ENCODE results near the gene MT1B.
"Not testable (repeated sequence)": the region's sequence is repeated elsewhere in the genome, so short reads cannot be mapped to it uniquely, and the experiment has no call there.

Gene MT1B

DNA sequence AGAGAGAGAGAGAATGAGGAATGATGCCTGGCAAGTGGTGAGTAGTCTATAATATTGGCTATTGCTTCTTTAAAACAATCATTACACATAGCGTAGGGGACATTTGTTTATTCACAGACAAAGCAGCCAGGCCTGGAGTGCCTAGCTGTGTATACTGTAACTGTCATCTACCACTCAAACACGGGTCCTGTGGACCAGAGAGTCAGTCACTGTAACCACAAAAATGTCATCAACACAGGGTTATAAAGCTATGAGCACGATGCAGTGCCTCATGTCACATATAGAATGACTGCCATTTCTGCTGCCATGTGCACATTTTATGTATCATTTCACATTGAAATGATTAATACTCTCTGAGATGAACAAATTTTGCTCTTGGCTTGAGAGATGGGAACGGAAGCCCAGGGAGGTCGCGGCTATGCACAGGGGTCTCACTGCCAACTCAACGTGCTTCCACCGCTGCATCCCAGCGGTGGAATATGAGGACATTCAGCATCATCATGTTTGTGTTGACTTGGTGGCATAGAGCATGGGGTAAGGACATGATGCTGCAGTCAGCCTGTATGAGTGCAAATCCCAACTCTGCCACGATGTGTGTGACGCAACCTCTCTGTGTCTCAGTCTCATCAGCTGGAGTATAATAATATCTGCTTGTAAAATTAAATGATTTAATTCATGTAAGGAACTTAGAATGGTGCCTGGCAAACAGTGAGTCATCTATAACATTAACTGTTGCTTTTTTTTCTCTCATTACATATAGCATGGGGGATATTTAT lies 21.3 kb downstream of the MT1B start:
- Histone ChIP-seq H3K4ac (ENCODE audit: low read depth, low read length) (no peak overlapping the region), H3K4me1 (ENCODE audit: control insufficient read depth, low read depth, low read length) (no peaks in the 10 kb centered on the region), H3K27me3 (ENCODE audit: insufficient read depth, low read length, poor library complexity) (peaks cover 31% of the 10 kb centered on the region), H2BK15ac (replicated peaks; ENCODE audit: low read depth) (no peak overlapping the region), H2BK5ac (ENCODE audit: low read length) (no peak overlapping the region), H3K79me2 (ENCODE audit: control insufficient read depth, insufficient read depth, low read length) (no peaks in the 10 kb centered on the region), H2AK5ac (ENCODE audit: low read length) (no peak overlapping the region), H4K8ac (ENCODE audit: low read depth, low read length) (no peak overlapping the region), H3K56ac (ENCODE audit: low read length) (no peak overlapping the region), H3K36me3 (ENCODE audit: control insufficient read depth, insufficient read depth, low read length) (no peaks in the 10 kb centered on the region), H3K23ac (ENCODE audit: low read length) (no peak overlapping the region), H3K4me3 (ENCODE audit: low read length) (no peak overlapping the region), H3K18ac (ENCODE audit: low read length) (no peak overlapping the region), H4K5ac (ENCODE audit: low read length) (no peak overlapping the region), H3K4me2 (ENCODE audit: low read length) (no peak overlapping the region), H2BK120ac (ENCODE audit: low read depth, low read length) (no peak overlapping the region), H3K79me1 (ENCODE audit: low read length) (no peaks in the 10 kb centered on the region), H3K27ac (ENCODE audit: low read depth, low read length) (no peak overlapping the region), H3K9ac (ENCODE audit: low read length) (no peak overlapping the region)
- DNase-seq, result no peak
- no CpG with 5 or more reads among the region's 11 CpGs for WGBS (ENCODE audit: extremely low coverage, insufficient coverage, low lambda C conversion rate)

GRCh38 chr16:56673921-56674320 lies 22.2 kb downstream of the MT1B start:
- no peak overlapping the region for H3K9ac ChIP-seq (ENCODE audit: low read length)
- H3K23ac ChIP-seq (ENCODE audit: low read length), result no peak overlapping the region
- H3K27ac ChIP-seq (ENCODE audit: low read depth, low read length), result no peak overlapping the region
- H2BK15ac ChIP-seq (replicated peaks; ENCODE audit: low read depth), result no peak overlapping the region
- peak; percentile 63 for DNase-seq
- no peaks in the 10 kb centered on the region for H3K4me1 ChIP-seq (ENCODE audit: control insufficient read depth, low read depth, low read length)
- H3K27me3 ChIP-seq (ENCODE audit: insufficient read depth, low read length, poor library complexity), result peaks cover 21% of the 10 kb centered on the region
- no peaks in the 10 kb centered on the region for H3K79me1 ChIP-seq (ENCODE audit: low read length)
- H3K56ac ChIP-seq (ENCODE audit: low read length), result no peak overlapping the region
- no peak overlapping the region for H3K4me3 ChIP-seq (ENCODE audit: low read length)
- no peak overlapping the region for H2BK5ac ChIP-seq (ENCODE audit: low read length)
- H3K79me2 ChIP-seq (ENCODE audit: control insufficient read depth, insufficient read depth, low read length), result no peaks in the 10 kb centered on the region
- no peak overlapping the region for H3K4me2 ChIP-seq (ENCODE audit: low read length)
- whole genome bisulfite sequencing (ENCODE audit: extremely low coverage, insufficient coverage, low lambda C conversion rate), result no CpG with 5 or more reads among the region's 12 CpGs
- no peak overlapping the region for H3K4ac ChIP-seq (ENCODE audit: low read depth, low read length)
- H3K18ac ChIP-seq (ENCODE audit: low read length), result no peak overlapping the region
- no peak overlapping the region for H4K8ac ChIP-seq (ENCODE audit: low read depth, low read length)
- H2BK120ac ChIP-seq (ENCODE audit: low read depth, low read length), result no peak overlapping the region
- H3K36me3 ChIP-seq (ENCODE audit: control insufficient read depth, insufficient read depth, low read length), result no peaks in the 10 kb centered on the region
- H2AK5ac ChIP-seq (ENCODE audit: low read length), result no peak overlapping the region
- no peak overlapping the region for H4K5ac ChIP-seq (ENCODE audit: low read length)

DNA sequence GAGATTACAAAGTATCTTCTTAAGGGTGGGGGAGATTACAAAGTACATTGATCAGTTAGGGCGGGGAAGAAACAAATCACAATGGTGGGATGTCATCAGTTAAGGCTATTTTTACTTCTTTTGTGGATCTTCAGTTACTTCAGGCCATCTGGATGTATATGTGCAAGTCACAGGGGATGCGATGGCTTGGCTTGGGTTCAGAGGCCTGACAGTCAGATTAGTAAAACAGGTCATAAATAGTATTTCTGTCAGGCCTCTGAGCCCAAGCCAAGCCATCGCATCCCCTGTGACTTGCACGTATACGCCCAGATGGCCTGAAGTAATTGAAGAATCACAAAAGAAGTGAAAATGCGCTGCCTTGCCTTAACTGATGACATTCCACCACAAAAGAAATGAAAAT lies 22.9 kb downstream of the MT1B start:
- H3K56ac ChIP-seq (ENCODE audit: low read length); H2BK120ac ChIP-seq (ENCODE audit: low read depth, low read length); H3K4me2 ChIP-seq (ENCODE audit: low read length); H3K79me1 ChIP-seq (ENCODE audit: low read length); H3K4ac ChIP-seq (ENCODE audit: low read depth, low read length); H3K27ac ChIP-seq (ENCODE audit: low read depth, low read length); H3K79me2 ChIP-seq (ENCODE audit: control insufficient read depth, insufficient read depth, low read length); DNase-seq; H3K4me3 ChIP-seq (ENCODE audit: low read length); H4K8ac ChIP-seq (ENCODE audit: low read depth, low read length); H4K5ac ChIP-seq (ENCODE audit: low read length); H2BK15ac ChIP-seq (replicated peaks; ENCODE audit: low read depth); H2AK5ac ChIP-seq (ENCODE audit: low read length); H3K4me1 ChIP-seq (ENCODE audit: control insufficient read depth, low read depth, low read length); H3K9ac ChIP-seq (ENCODE audit: low read length); H2BK5ac ChIP-seq (ENCODE audit: low read length); H3K23ac ChIP-seq (ENCODE audit: low read length); H3K18ac ChIP-seq (ENCODE audit: low read length); H3K36me3 ChIP-seq (ENCODE audit: control insufficient read depth, insufficient read depth, low read length): not testable (repeated sequence)
- WGBS (ENCODE audit: extremely low coverage, insufficient coverage, low lambda C conversion rate), result no CpG with 5 or more reads among the region's 6 CpGs
- peaks cover 15% of the 10 kb centered on the region for H3K27me3 ChIP-seq (ENCODE audit: insufficient read depth, low read length, poor library complexity)

DNA sequence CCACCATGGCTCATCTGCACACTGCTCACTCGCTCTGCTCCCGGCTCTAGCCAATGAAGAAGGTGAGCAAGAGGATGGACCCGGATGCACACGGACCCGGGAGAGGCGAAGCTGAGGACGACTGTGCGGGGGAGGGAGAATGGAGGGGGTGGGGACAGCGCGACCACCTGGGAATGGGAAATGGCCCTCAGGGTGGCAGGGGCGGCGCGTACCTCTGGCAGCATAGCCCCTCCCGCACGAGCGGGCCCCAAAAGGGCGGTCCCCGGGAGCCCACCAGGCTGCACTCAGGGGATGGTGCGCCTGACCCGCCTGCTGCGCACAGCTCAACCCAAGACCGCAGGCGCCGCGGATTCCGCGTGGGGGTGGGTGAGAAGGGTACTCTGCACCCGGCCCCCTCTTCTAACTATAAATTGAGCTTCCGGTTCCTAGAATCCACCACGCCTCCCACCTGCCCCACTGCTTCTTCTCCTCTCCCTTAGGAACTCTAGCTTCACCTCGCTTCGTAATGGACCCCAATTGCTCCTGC lies 24.1 kb downstream of the MT1B start:
- Histone ChIP-seq H2BK5ac (ENCODE audit: low read length) (no peak overlapping the region), H3K23ac (ENCODE audit: low read length) (no peak overlapping the region), H3K79me1 (ENCODE audit: low read length) (no peaks in the 10 kb centered on the region), H3K27me3 (ENCODE audit: insufficient read depth, low read length, poor library complexity) (peaks cover 4% of the 10 kb centered on the region), H3K79me2 (ENCODE audit: control insufficient read depth, insufficient read depth, low read length) (no peaks in the 10 kb centered on the region), H2AK5ac (ENCODE audit: low read length) (no peak overlapping the region), H3K9ac (ENCODE audit: low read length) (peak overlapping the region; percentile 43), H3K4me2 (ENCODE audit: low read length) (peak overlapping the region; percentile 35), H4K5ac (ENCODE audit: low read length) (no peak overlapping the region), H3K56ac (ENCODE audit: low read length) (peak overlapping the region; percentile 69), H3K27ac (ENCODE audit: low read depth, low read length) (no peak overlapping the region), H3K36me3 (ENCODE audit: control insufficient read depth, insufficient read depth, low read length) (no peaks in the 10 kb centered on the region), H3K4ac (ENCODE audit: low read depth, low read length) (no peak overlapping the region), H2BK120ac (ENCODE audit: low read depth, low read length) (no peak overlapping the region), H3K18ac (ENCODE audit: low read length) (no peak overlapping the region), H4K8ac (ENCODE audit: low read depth, low read length) (no peak overlapping the region), H3K4me3 (ENCODE audit: low read length) (peak overlapping the region; percentile 11), H2BK15ac (replicated peaks; ENCODE audit: low read depth) (no peak overlapping the region), H3K4me1 (ENCODE audit: control insufficient read depth, low read depth, low read length) (no peaks in the 10 kb centered on the region)
- WGBS (ENCODE audit: extremely low coverage, insufficient coverage, low lambda C conversion rate), result no CpG with 5 or more reads among the region's 32 CpGs
- DNase-seq, result peak; percentile 67

- Histone ChIP-seq H3K56ac (ENCODE audit: low read length) (no peak overlapping the region), H2BK15ac (replicated peaks; ENCODE audit: low read depth) (no peak overlapping the region), H3K79me2 (ENCODE audit: control insufficient read depth, insufficient read depth, low read length) (no peaks in the 10 kb centered on the region), H3K4me3 (ENCODE audit: low read length) (no peak overlapping the region), H4K8ac (ENCODE audit: low read depth, low read length) (no peak overlapping the region), H3K27ac (ENCODE audit: low read depth, low read length) (no peak overlapping the region), H3K79me1 (ENCODE audit: low read length) (no peaks in the 10 kb centered on the region), H3K4me2 (ENCODE audit: low read length) (no peak overlapping the region), H3K4me1 (ENCODE audit: control insufficient read depth, low read depth, low read length) (no peaks in the 10 kb centered on the region), H4K5ac (ENCODE audit: low read length) (no peak overlapping the region), H2AK5ac (ENCODE audit: low read length) (no peak overlapping the region), H3K36me3 (ENCODE audit: control insufficient read depth, insufficient read depth, low read length) (no peaks in the 10 kb centered on the region), H3K27me3 (ENCODE audit: insufficient read depth, low read length, poor library complexity) (no peaks in the 10 kb centered on the region), H2BK5ac (ENCODE audit: low read length) (no peak overlapping the region), H3K18ac (ENCODE audit: low read length) (no peak overlapping the region), H3K9ac (ENCODE audit: low read length) (no peak overlapping the region), H2BK120ac (ENCODE audit: low read depth, low read length) (no peak overlapping the region), H3K4ac (ENCODE audit: low read depth, low read length) (no peak overlapping the region), H3K23ac (ENCODE audit: low read length) (no peak overlapping the region)
- no CpG with 5 or more reads among the region's 3 CpGs for WGBS (ENCODE audit: extremely low coverage, insufficient coverage, low lambda C conversion rate)
- no peak for DNase-seq
These were observed 25.8 kb downstream of the MT1B start for GRCh38 chr16:56677474-56677873.

Data from mesendoderm (in vitro differentiated cells).